H9 (cell line): Measurements from ENCODE around the gene CLBA1. TPM values are rescaled to one million over a fixed set of nuclear protein-coding genes. Genes with fewer than 3 reads are reported as not detected.

Experiments
- DNase-seq: peaks from one replicate; pipeline ENCODE4 v3.0.0-alpha.2; 2017
- H2AFZ ChIP-seq: one replicate; pipeline ENCODE4 v1.6.1; 2013; ENCODE audit warnings: mild to moderate bottlenecking, low read length, control low read depth, moderate library complexity
- H2AK5ac ChIP-seq: 2 replicates; pipeline ENCODE4 v1.6.1; 2013; ENCODE audit warnings: low read length, control low read depth, mixed read lengths; ENCODE audit not compliant: insufficient read length
- H2BK120ac ChIP-seq: one replicate; pipeline ENCODE4 v1.6.1; 2013; ENCODE audit warnings: low read depth, mild to moderate bottlenecking, low read length, control low read depth, inconsistent platforms; ENCODE audit not compliant: poor library complexity, severe bottlenecking
- H2BK12ac ChIP-seq: 2 replicates; pipeline ENCODE4 v1.6.1; 2013; ENCODE audit warnings: low read length, control low read depth, mixed read lengths, low read depth; ENCODE audit not compliant: insufficient read length
- H2BK15ac ChIP-seq: 2 replicates; pipeline ENCODE4 v1.6.1; 2013; ENCODE audit warnings: low read depth, low read length, control low read depth
- H2BK20ac ChIP-seq: one replicate; pipeline ENCODE4 v1.6.1; 2013; ENCODE audit warnings: low read depth, mild to moderate bottlenecking, low read length, control low read depth, inconsistent platforms; ENCODE audit not compliant: poor library complexity, severe bottlenecking
- H2BK5ac ChIP-seq: 2 replicates; pipeline ENCODE4 v1.6.1; 2013; ENCODE audit warnings: low read length, control low read depth, mixed read lengths; ENCODE audit not compliant: insufficient read length
- H3K14ac ChIP-seq: 2 replicates; pipeline ENCODE4 v1.6.1; 2013; ENCODE audit warnings: low read length, control low read depth; ENCODE audit not compliant: insufficient read depth
- H3K18ac ChIP-seq: 2 replicates; pipeline ENCODE4 v1.6.1; 2013; ENCODE audit warnings: low read depth, mild to moderate bottlenecking, mixed read lengths, low read length, control low read depth; ENCODE audit not compliant: insufficient read length
- H3K23ac ChIP-seq: 2 replicates; pipeline ENCODE4 v1.6.1; 2013; ENCODE audit warnings: low read length, control low read depth, mixed read lengths, low read depth; ENCODE audit not compliant: insufficient read length
- H3K23me2 ChIP-seq: 2 replicates; pipeline ENCODE4 v1.6.1; 2013; ENCODE audit warnings: low read depth, mild to moderate bottlenecking, mixed read lengths, low read length, control low read depth; ENCODE audit not compliant: insufficient read length, poor library complexity, severe bottlenecking
- H3K27ac ChIP-seq: 2 replicates; pipeline ENCODE4 v1.5.1; 2013; ENCODE audit warnings: low read length, control low read depth, mixed read lengths, low read depth; ENCODE audit not compliant: insufficient read length
- H3K27me3 ChIP-seq: 2 replicates; pipeline ENCODE4 v1.6.1; 2013; ENCODE audit warnings: low read length, control low read depth, inconsistent platforms; ENCODE audit not compliant: insufficient read depth
- H3K4ac ChIP-seq: 2 replicates; pipeline ENCODE4 v1.6.1; 2013; ENCODE audit warnings: low read depth, mild to moderate bottlenecking, control low read depth, inconsistent platforms, low read length, moderate library complexity
- H3K4me1 ChIP-seq: 2 replicates; pipeline ENCODE4 v1.6.1; 2013; ENCODE audit warnings: low read length, control low read depth, inconsistent platforms; ENCODE audit not compliant: insufficient read depth
- H3K4me2 ChIP-seq: 2 replicates; pipeline ENCODE4 v1.6.1; 2013; ENCODE audit warnings: low read length, control low read depth, mixed read lengths; ENCODE audit not compliant: insufficient read length, insufficient read depth
- H3K56ac ChIP-seq: 2 replicates; pipeline ENCODE4 v1.6.1; 2013; ENCODE audit warnings: low read depth, mild to moderate bottlenecking, mixed read lengths, low read length, control low read depth; ENCODE audit not compliant: insufficient read length
- H3K79me1 ChIP-seq: 2 replicates; pipeline ENCODE4 v1.6.1; 2013; ENCODE audit warnings: low read depth, mild to moderate bottlenecking, moderate library complexity, low read length, control low read depth, inconsistent platforms; ENCODE audit not compliant: insufficient read depth, poor library complexity, severe bottlenecking
- H3K79me2 ChIP-seq: 2 replicates; pipeline ENCODE4 v1.6.1; 2013; ENCODE audit warnings: low read length, control low read depth, inconsistent platforms; ENCODE audit not compliant: insufficient read depth
- H3K9ac ChIP-seq: 2 replicates; pipeline ENCODE4 v1.6.1; 2013; ENCODE audit warnings: low read length, control low read depth, mixed read lengths; ENCODE audit not compliant: insufficient read length; ENCODE audit errors: extremely low read depth
- H3K9me3 ChIP-seq: one replicate; pipeline ENCODE4 v1.6.1; 2013; ENCODE audit warnings: low read depth, low read length, inconsistent platforms; ENCODE audit not compliant: control insufficient read depth
- H3T11ph ChIP-seq: one replicate; pipeline ENCODE4 v1.6.1; 2013; ENCODE audit warnings: mild to moderate bottlenecking, low read length, control low read depth, inconsistent platforms
- H4K20me1 ChIP-seq: one replicate; pipeline ENCODE4 v1.6.1; 2013; ENCODE audit not compliant: control insufficient read depth, insufficient read length, insufficient read depth
- H4K5ac ChIP-seq: 2 replicates; pipeline ENCODE4 v1.6.1; 2013; ENCODE audit warnings: low read depth, mild to moderate bottlenecking, mixed read lengths, low read length, control low read depth; ENCODE audit not compliant: insufficient read length
- H4K8ac ChIP-seq: replicated peaks from 2 replicates; pipeline ENCODE4 v1.6.1; 2013; ENCODE audit warnings: low read length, control low read depth, mixed read lengths, low read depth; ENCODE audit not compliant: insufficient read length
- H4K91ac ChIP-seq: 2 replicates; pipeline ENCODE4 v1.6.1; 2013; ENCODE audit warnings: low read depth, mild to moderate bottlenecking, moderate library complexity, mixed read lengths, low read length, control low read depth; ENCODE audit not compliant: insufficient read length
- H3K27ac Mint-ChIP-seq, 3 experiments: 2 replicates in 2 of 3; 3 replicates in 1 of 3; pipeline ENCODE4 v1.8.0; 2020 to 2021; ENCODE audit warnings: mixed read lengths in 3 of 3, mild to moderate bottlenecking in 1 of 3, moderate library complexity in 1 of 3
- H3K27me3 Mint-ChIP-seq: 2 replicates; pipeline ENCODE4 v1.8.0; 2021; ENCODE audit warnings: low read depth, mild to moderate bottlenecking, moderate library complexity, mixed read lengths
- H3K36me3 Mint-ChIP-seq, 3 experiments: 2 replicates in 2 of 3; 3 replicates in 1 of 3; pipeline ENCODE4 v1.8.0; 2020 to 2021; ENCODE audit warnings: low read depth in 3 of 3, mixed read lengths in 3 of 3; ENCODE audit not compliant: insufficient read depth in 1 of 3
- H3K4me1 Mint-ChIP-seq, 2 experiments: 2 replicates each; pipeline ENCODE4 v1.8.0; 2020; ENCODE audit warnings: mixed read lengths in 2 of 2
- H3K4me3 Mint-ChIP-seq, 2 experiments: 2 replicates in 1 of 2; 3 replicates in 1 of 2; pipeline ENCODE4 v1.8.0; 2020 to 2021; ENCODE audit warnings: mild to moderate bottlenecking in 2 of 2, mixed read lengths in 2 of 2, moderate library complexity in 1 of 2
- H3K9me3 Mint-ChIP-seq, 2 experiments: 2 replicates in 1 of 2; 3 replicates in 1 of 2; pipeline ENCODE4 v1.8.0; 2020; ENCODE audit warnings: mild to moderate bottlenecking in 2 of 2, mixed read lengths in 2 of 2, moderate library complexity in 1 of 2
- CTCF ChIP-seq: fragments of 200-600 bp; sonication (generic); conservative IDR thresholded peaks from 3 replicates; pipeline ENCODE4 v1.8.0; 2021; ENCODE audit warnings: antibody characterized with exemption, mild to moderate bottlenecking
- WGBS: extraction: QIAGEN DNeasy Blood & Tissue Kit; methylation state at CpG from one replicate; pipeline ENCODE4 v1.1.7; 2013; ENCODE audit warnings: missing lambda C conversion rate, low lambda C conversion rate, mixed read lengths; ENCODE audit not compliant: insufficient read length; ENCODE audit errors: extremely low coverage; 5-methylcytosine and 5-hydroxymethylcytosine counted together
- total RNA-seq: library from RNA; stranded (reverse); gene quantifications from 2 replicates; pipeline ENCODE4 v1.2.1, GENCODE V29; 2021

The CLBA1 gene
- total RNA-seq, 1 experiment from 2014 or later, result 2.4 TPM

- H3K27me3 ChIP-seq, result no peaks in the 10 kb centered on the region
- H2BK120ac ChIP-seq, result no peak overlapping the region
- no peak overlapping the region for H2AK5ac ChIP-seq
- no peaks in the 10 kb centered on the region for H3K9me3 ChIP-seq
- no peak overlapping the region for H3K27ac ChIP-seq
- H3K18ac ChIP-seq, result no peak overlapping the region
- Mint-ChIP-seq H3K9me3 (peaks cover 0 to 3% of the 10 kb centered on the region in 2 experiments; a peak in 2 of 5 replicates), H3K4me3 (no peak overlapping the region), H3K4me1 (no peaks in the 10 kb centered on the region), H3K27ac (no peak overlapping the region; a peak in 1 of 7 replicates), H3K36me3 (peaks cover 4 to 16% (median 8%) of the 10 kb centered on the region in 3 experiments), H3K27me3 (no peaks in the 10 kb centered on the region)
- WGBS, result no CpG with 5 or more reads among the region's 13 CpGs
- H4K8ac ChIP-seq, result no peak overlapping the region
- H4K20me1 ChIP-seq, result no peaks in the 10 kb centered on the region
- no peak overlapping the region for H3K4me2 ChIP-seq
- no peak overlapping the region for H3K4ac ChIP-seq
- H3K14ac ChIP-seq, result no peak overlapping the region; the same call in 1 of the 2 replicates
- no peak overlapping the region for H4K91ac ChIP-seq
- H3K56ac ChIP-seq, result no peak overlapping the region
- no peak overlapping the region for H2BK5ac ChIP-seq
- H3K79me2 ChIP-seq, result no peaks in the 10 kb centered on the region
- DNase-seq, result no peak
- H2AFZ ChIP-seq, result no peak overlapping the region
- no peak overlapping the region for H3K9ac ChIP-seq
- no peak for TF ChIP-seq CTCF
- no peak overlapping the region for H4K5ac ChIP-seq
- no peak overlapping the region for H3T11ph ChIP-seq
- H3K23me2 ChIP-seq, result no peaks in the 10 kb centered on the region
- no peaks in the 10 kb centered on the region for H3K4me1 ChIP-seq
- no peak overlapping the region for H3K23ac ChIP-seq
- H2BK15ac ChIP-seq, result no peak overlapping the region
- H2BK12ac ChIP-seq, result no peak overlapping the region
- H2BK20ac ChIP-seq, result no peak overlapping the region
- no peaks in the 10 kb centered on the region for H3K79me1 ChIP-seq
These were observed 10.9 kb downstream of the CLBA1 start for GRCh38 chr14:104996483-104996882.
